OCI-LY7 (cell line): ENCODE data around the gene FABP1.

Experiments
- CTCF ChIP-seq: fragments of 200-600 bp; sonication (generic); conservative IDR thresholded peaks from 2 replicates; pipeline ENCODE4 v1.5.1; 2014; ENCODE audit warnings: mild to moderate bottlenecking, antibody characterized with exemption, low read length, moderate library complexity, mixed read lengths
- EZH2phosphoT487 ChIP-seq: fragments of 200-600 bp; sonication (generic); IDR thresholded peaks from 2 replicates; pipeline ENCODE4 v1.6.1; 2018; ENCODE audit warnings: low read depth, borderline replicate concordance, mild to moderate bottlenecking, mixed run types, antibody characterized with exemption, low read length, moderate library complexity, mixed read lengths

- TF ChIP-seq CTCF (no peak), EZH2phosphoT487 (no peak)
Observed at GRCh38 chr2:88131201-88131998, 3.5 kb upstream of the FABP1 start.
